Nephron progenitor cell (in vitro differentiated cells): ENCODE measurements around the gene C3.
A peak's percentile ranks its signal among the peaks of the same experiment; 100 is the strongest.

Experiments used
- DNase-seq: peaks from one replicate; pipeline ENCODE4 v3.0.0; 2021
- H3K27ac Mint-ChIP-seq: 2 replicates; pipeline ENCODE4 v1.8.0; 2021; ENCODE audit warnings: mild to moderate bottlenecking, moderate library complexity, mixed read lengths
- H3K27me3 Mint-ChIP-seq: 2 replicates; pipeline ENCODE4 v1.8.0; 2021; ENCODE audit warnings: mild to moderate bottlenecking, low read depth, mixed read lengths; ENCODE audit not compliant: poor library complexity
- H3K36me3 Mint-ChIP-seq: 2 replicates; pipeline ENCODE4 v1.8.0; 2021; ENCODE audit warnings: low read depth, mixed read lengths
- H3K4me1 Mint-ChIP-seq: 2 replicates; pipeline ENCODE4 v1.8.0; 2021; ENCODE audit warnings: mixed read lengths
- H3K4me3 Mint-ChIP-seq: 2 replicates; pipeline ENCODE4 v1.8.0; 2021; ENCODE audit warnings: mild to moderate bottlenecking, moderate library complexity, mixed read lengths
- H3K9me3 Mint-ChIP-seq: 2 replicates; pipeline ENCODE4 v1.8.0; 2021; ENCODE audit warnings: mild to moderate bottlenecking, moderate library complexity, mixed read lengths
- TF ChIP-seq, protein P1 (sequence below): fragments of 200-600 bp; sonication (generic); IDR thresholded peaks from 2 replicates; pipeline ENCODE4 v1.5.0; 2021; ENCODE audit warnings: antibody characterized with exemption

Gene C3

DNA sequence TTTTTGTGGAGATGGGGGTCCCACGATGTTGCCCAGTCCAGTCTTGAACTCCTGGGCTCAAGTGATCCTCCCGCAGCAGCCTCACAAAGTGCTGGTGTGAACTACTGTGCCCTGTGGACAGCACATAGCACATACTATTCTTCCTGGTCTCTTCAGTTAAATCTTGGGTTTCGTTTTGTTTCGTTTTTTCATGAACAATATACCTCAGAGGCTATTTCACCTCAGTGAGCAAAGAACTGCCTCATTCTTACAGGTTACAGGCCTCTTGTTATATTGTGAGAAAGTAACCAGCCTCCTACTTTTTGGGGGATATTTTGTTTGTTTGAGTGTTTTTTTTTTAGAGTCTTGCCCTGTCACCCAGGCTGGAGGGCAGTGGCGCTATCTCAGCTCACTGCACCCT is 1.3 kb upstream of the C3 start:
- peaks cover 39% of the 10 kb centered on the region for H3K4me1 Mint-ChIP-seq

DNA sequence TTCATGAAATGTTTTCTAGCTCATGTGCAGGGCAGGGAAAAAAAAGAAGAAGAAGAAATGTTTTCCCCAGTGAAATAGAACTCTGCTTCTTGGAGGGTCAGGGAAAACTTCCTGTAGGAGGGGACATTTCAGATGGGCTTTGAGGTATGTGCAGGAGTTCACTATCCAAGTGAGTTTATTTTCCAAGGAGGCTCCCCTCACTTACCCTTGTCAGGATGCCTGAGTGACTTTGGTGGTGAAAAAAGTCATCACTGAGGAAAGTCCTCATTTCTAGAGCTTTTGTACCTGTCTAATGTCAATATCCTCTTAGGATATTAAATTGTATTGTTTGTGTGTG is 656 bp upstream of the C3 start:
- Mint-ChIP-seq H3K27ac (no peak overlapping the region), H3K27me3 (peaks cover 37% of the 10 kb centered on the region), H3K36me3 (no peaks in the 10 kb centered on the region)

More for the DNA sequence above, 1.3 kb upstream of the C3 start:
- TF ChIP-seq, protein P1, sequence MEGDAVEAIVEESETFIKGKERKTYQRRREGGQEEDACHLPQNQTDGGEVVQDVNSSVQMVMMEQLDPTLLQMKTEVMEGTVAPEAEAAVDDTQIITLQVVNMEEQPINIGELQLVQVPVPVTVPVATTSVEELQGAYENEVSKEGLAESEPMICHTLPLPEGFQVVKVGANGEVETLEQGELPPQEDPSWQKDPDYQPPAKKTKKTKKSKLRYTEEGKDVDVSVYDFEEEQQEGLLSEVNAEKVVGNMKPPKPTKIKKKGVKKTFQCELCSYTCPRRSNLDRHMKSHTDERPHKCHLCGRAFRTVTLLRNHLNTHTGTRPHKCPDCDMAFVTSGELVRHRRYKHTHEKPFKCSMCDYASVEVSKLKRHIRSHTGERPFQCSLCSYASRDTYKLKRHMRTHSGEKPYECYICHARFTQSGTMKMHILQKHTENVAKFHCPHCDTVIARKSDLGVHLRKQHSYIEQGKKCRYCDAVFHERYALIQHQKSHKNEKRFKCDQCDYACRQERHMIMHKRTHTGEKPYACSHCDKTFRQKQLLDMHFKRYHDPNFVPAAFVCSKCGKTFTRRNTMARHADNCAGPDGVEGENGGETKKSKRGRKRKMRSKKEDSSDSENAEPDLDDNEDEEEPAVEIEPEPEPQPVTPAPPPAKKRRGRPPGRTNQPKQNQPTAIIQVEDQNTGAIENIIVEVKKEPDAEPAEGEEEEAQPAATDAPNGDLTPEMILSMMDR, result no peak
- Mint-ChIP-seq H3K27me3 (peaks cover 33% of the 10 kb centered on the region), H3K27ac (no peak overlapping the region), H3K36me3 (no peaks in the 10 kb centered on the region), H3K9me3 (no peaks in the 10 kb centered on the region), H3K4me3 (no peak overlapping the region)
- no peak for DNase-seq

DNA sequence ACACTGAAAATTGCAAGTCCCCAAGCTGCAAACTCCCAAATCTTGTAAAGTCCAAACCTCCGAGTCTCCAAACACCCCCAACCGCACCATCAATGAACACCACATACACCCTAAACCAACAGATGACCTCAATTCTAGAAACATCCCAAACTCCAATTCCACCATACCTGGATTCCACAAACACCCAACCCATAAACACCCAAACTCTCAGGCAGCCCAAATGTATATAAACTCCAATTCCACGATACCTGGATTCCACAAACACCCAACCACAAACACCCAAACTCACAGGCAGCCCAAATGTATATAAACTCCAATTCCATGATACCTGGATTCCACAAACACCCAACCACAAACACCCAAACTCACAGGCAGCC is 470 bp downstream of the C3 start:
- Mint-ChIP-seq H3K27me3 (peaks cover 37% of the 10 kb centered on the region), H3K27ac (no peak overlapping the region), H3K36me3 (no peaks in the 10 kb centered on the region), H3K9me3 (no peaks in the 10 kb centered on the region), H3K4me1 (peaks cover 34% of the 10 kb centered on the region), H3K4me3 (no peak overlapping the region)
- no peak for DNase-seq
- TF ChIP-seq, protein P1, result no peak

More for the DNA sequence above, 656 bp upstream of the C3 start:
- Mint-ChIP-seq H3K4me3 (no peak overlapping the region), H3K9me3 (no peaks in the 10 kb centered on the region), H3K4me1 (peaks cover 39% of the 10 kb centered on the region)
- TF ChIP-seq, protein P1, result no peak
- no peak for DNase-seq

DNA sequence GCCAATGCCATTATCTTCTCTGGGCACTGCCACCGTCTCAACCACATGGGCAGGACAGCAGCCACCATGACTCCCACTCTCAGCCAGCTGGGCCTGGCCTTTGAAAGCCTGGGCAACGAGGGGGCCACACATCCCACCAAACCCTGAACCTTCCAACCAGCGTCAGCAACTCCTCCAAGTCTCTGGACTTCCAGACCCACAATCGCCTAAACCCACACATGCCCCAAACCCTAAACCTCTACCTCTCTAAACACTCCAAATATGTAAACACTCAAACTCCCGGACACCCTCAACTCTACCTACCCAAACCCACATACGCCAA is 949 bp downstream of the C3 start:
- no peak overlapping the region for H3K4me3 Mint-ChIP-seq

DNA sequence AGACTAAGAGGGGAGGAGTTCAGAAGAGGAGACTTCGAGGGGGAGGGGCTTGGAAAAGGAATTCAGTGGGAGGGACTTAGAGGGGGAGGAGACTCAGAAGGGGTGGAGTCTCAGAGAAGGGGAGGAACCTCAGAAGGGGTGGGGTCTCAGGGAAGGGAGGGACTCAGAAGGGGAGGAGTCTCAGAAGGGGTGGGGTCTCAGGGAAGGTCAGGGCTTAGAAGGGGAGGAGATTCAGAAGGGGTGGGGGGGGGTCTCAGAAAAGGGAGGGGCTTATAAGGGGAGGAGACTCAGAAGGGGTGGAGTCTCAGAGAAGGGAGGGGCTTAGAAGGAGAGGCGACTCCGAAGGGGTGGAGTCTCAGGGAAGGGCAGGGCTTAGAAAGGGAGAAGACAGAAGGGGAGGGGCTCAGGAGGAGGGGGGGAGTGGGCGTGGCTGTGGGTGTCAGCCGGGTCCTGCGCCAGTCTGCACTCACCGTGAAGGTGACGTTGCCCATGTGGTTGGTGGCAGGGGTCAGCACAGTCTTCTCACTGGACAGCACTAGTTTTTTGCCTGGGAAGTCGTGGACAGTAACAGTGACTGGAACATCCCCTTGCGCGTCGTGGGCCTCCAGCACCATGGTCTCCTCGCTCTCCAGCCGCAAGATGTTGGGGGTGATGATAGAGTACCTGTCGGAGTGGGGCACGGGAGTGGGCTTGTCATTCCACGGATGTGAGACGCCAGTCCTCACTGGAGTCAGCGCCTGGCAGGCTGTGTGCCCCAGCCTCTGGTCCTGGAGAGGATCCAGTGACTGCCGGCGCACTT is 1.5 kb downstream of the C3 start:
- Mint-ChIP-seq H3K4me3 (no peak overlapping the region), H3K9me3 (no peaks in the 10 kb centered on the region), H3K27me3 (peaks cover 34% of the 10 kb centered on the region), H3K27ac (no peak overlapping the region), H3K36me3 (no peaks in the 10 kb centered on the region), H3K4me1 (peaks cover 29% of the 10 kb centered on the region)
- peak; percentile 40 for DNase-seq
- TF ChIP-seq, protein P1, result no peak

More for the DNA sequence above, 949 bp downstream of the C3 start:
- H3K27me3 Mint-ChIP-seq, result peaks cover 34% of the 10 kb centered on the region
- H3K4me1 Mint-ChIP-seq, result peaks cover 30% of the 10 kb centered on the region
- no peak for DNase-seq
- TF ChIP-seq, protein P1, result no peak
- no peaks in the 10 kb centered on the region for H3K9me3 Mint-ChIP-seq
- H3K36me3 Mint-ChIP-seq, result no peaks in the 10 kb centered on the region
- H3K27ac Mint-ChIP-seq, result peak overlapping the region; percentile 19

DNA sequence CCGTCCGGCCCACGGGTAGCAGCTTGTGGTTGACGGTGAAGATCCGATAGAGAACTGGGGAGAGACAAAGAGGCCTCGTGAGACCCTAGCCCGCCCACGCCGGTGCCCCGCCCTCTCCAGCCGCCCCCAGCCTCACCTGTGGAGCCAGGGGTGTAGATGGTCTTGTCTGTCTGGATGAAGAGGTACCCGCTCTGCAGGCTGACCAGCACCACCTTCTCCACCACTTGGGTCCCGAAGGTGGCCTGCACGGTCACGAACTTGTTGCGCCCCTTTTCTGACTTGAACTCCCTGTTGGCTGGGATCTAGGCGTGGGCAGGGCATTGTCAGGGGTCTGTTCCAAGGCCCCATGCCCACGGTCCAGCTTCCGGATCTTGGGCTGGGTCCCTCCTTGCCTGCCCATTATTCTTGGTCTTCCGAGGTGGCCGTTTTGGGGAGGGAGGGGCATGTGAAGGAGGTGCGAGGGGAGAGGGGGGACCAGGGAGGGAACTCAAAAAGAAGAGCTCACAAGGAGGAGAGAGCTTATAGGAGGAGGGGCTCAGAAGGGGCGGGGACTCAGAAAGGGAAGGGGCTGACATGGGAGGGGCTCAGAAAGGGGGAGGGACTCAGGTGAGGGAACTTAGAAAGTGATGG is 2.2 kb downstream of the C3 start:
- TF ChIP-seq, protein P1, result no peak
- H3K27me3 Mint-ChIP-seq, result peaks cover 32% of the 10 kb centered on the region
- no peak overlapping the region for H3K27ac Mint-ChIP-seq
- no peaks in the 10 kb centered on the region for H3K36me3 Mint-ChIP-seq
- no peak overlapping the region for H3K4me3 Mint-ChIP-seq
- peaks cover 22% of the 10 kb centered on the region for H3K4me1 Mint-ChIP-seq
- no peak for DNase-seq
- no peaks in the 10 kb centered on the region for H3K9me3 Mint-ChIP-seq
